ENCODE data around the gene FIG4.

DNA sequence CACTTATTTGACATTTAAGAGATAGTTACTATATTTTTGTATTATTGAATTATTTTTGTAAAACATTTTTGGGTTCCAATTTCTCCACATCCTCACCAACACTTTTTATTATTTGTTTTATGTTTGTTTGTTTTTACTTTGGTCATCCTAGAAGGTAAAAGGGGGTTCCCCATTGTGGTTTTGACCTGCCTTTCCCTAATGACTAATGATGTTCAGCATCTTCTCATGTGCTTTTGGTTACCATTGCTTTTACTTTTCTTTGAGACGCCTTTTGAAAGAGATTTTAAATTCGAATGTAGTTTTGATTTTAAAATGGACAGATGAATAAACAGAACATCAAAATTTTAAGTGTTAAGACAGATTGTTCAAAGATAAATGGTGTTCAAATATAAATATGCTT, 47.0 kb upstream of the FIG4 start:
- TF ChIP-seq FOSL2 (IDR thresholded peaks at IDR 0.05) (no peak), FOSL2 (CRISPR knock-in tag; IDR thresholded peaks at IDR 0.05) (no peak), PHF8 (IDR thresholded peaks at IDR 0.05; ENCODE audit: borderline replicate concordance, low read depth) (no peak), EHF (CRISPR knock-in tag; IDR thresholded peaks at IDR 0.05) (no peak), POLR2A (IDR thresholded peaks at IDR 0.05; ENCODE audit: low read length) (no peak), POLR2AphosphoS2 (conservative IDR thresholded peaks at IDR 0.05; ENCODE audit: low read length) (no peak), CHD4 (IDR thresholded peaks at IDR 0.05; ENCODE audit: borderline replicate concordance) (no peak), EHMT2 (IDR thresholded peaks at IDR 0.05; ENCODE audit: low read depth) (no peak)
- TF ChIP-seq, protein P1, sequence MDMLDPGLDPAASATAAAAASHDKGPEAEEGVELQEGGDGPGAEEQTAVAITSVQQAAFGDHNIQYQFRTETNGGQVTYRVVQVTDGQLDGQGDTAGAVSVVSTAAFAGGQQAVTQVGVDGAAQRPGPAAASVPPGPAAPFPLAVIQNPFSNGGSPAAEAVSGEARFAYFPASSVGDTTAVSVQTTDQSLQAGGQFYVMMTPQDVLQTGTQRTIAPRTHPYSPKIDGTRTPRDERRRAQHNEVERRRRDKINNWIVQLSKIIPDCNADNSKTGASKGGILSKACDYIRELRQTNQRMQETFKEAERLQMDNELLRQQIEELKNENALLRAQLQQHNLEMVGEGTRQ (IDR thresholded peaks at IDR 0.05) = no peak
- TF ChIP-seq, protein P2, sequence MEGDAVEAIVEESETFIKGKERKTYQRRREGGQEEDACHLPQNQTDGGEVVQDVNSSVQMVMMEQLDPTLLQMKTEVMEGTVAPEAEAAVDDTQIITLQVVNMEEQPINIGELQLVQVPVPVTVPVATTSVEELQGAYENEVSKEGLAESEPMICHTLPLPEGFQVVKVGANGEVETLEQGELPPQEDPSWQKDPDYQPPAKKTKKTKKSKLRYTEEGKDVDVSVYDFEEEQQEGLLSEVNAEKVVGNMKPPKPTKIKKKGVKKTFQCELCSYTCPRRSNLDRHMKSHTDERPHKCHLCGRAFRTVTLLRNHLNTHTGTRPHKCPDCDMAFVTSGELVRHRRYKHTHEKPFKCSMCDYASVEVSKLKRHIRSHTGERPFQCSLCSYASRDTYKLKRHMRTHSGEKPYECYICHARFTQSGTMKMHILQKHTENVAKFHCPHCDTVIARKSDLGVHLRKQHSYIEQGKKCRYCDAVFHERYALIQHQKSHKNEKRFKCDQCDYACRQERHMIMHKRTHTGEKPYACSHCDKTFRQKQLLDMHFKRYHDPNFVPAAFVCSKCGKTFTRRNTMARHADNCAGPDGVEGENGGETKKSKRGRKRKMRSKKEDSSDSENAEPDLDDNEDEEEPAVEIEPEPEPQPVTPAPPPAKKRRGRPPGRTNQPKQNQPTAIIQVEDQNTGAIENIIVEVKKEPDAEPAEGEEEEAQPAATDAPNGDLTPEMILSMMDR (IDR thresholded peaks at IDR 0.05) = no peak
- TF ChIP-seq, protein P3, sequence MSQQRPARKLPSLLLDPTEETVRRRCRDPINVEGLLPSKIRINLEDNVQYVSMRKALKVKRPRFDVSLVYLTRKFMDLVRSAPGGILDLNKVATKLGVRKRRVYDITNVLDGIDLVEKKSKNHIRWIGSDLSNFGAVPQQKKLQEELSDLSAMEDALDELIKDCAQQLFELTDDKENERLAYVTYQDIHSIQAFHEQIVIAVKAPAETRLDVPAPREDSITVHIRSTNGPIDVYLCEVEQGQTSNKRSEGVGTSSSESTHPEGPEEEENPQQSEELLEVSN (IDR thresholded peaks at IDR 0.05; ENCODE audit: borderline replicate concordance, low read depth) = no peak

Measured in A549 (cell line).